GM12872 (cell line): ENCODE results near the gene CADPS2.
A peak's percentile ranks its signal among the peaks of the same experiment; 100 is the strongest.

Experiments
- TF ChIP-seq, protein P1 (sequence below): IDR thresholded peaks from 3 replicates; pipeline ENCODE4 v1.5.1; 2011; ENCODE audit warnings: low read depth, mild to moderate bottlenecking, low read length, moderate library complexity; ENCODE audit not compliant: insufficient read depth

Gene CADPS2

DNA sequence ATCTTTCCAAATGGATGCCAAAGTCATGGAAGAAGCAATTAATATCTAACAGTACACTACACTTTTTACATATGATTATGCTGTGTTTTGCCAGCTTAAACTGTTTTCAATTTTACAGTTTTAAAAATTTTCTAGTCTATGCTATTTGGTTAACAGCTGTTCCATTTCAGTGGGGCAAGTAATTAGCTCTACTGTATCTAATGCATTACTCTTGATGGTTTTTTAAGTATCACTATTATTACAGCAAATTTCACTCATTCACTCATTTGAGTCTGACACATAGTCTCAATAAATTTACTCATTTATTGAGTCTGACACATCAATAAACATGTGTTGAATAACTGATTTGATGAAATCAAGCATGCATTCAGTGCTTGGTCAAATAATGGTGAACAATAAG, 343.1 kb downstream of the CADPS2 start:
- TF ChIP-seq, protein P1, sequence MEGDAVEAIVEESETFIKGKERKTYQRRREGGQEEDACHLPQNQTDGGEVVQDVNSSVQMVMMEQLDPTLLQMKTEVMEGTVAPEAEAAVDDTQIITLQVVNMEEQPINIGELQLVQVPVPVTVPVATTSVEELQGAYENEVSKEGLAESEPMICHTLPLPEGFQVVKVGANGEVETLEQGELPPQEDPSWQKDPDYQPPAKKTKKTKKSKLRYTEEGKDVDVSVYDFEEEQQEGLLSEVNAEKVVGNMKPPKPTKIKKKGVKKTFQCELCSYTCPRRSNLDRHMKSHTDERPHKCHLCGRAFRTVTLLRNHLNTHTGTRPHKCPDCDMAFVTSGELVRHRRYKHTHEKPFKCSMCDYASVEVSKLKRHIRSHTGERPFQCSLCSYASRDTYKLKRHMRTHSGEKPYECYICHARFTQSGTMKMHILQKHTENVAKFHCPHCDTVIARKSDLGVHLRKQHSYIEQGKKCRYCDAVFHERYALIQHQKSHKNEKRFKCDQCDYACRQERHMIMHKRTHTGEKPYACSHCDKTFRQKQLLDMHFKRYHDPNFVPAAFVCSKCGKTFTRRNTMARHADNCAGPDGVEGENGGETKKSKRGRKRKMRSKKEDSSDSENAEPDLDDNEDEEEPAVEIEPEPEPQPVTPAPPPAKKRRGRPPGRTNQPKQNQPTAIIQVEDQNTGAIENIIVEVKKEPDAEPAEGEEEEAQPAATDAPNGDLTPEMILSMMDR = no peak

GRCh38 chr7:122535086-122535485, 351.2 kb downstream of the CADPS2 start:
- TF ChIP-seq, protein P1 = no peak

DNA sequence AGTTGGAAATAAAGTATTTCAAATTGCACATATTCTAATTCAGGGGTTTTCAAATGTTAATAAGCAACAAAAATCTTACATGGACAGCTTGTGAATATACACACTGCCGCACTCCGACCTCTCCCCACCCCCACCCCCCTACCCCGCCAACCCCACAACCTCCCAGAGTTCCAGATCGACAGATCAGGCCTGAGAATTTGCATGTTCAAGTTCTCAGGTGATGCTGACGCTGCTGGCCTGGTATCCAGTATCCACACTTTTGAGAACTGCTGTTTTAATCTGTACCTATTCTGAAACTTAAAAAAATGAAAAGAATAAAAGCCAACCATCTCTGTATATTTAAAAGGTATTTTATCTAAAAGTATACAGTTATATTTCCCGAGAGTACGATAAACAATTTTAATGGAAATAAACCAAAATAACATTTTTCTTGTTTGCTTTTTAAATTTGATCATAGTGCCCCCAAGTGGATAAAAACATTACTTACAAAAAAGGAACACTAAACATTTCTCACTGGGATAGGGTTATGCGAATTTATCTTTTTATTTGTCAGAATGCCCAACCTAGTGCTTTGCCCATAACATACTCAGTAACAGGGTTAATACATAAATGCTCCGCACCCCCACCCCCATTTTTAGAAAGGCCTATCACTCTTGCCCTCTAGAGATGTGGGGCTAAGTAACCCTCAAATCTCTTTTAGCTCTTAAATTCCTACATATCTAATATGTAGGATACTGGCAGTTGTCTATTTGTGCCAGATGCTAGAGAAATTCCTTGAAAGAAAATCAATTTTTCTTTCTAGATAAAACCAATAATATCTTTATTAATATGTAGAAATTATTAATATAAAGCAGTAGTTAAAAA, 353.6 kb downstream of the CADPS2 start:
- TF ChIP-seq, protein P1 = peak; percentile 33; the same call in 1 of the 3 replicates

GRCh38 chr7:122528879-122529481, 357.3 kb downstream of the CADPS2 start:
- TF ChIP-seq, protein P1 = no peak

GRCh38 chr7:122525355-122525754, 360.9 kb downstream of the CADPS2 start:
- TF ChIP-seq, protein P1 = no peak

- TF ChIP-seq, protein P1 = no peak
Measured at GRCh38 chr7:122521767-122522166, 364.5 kb downstream of the CADPS2 start.

DNA sequence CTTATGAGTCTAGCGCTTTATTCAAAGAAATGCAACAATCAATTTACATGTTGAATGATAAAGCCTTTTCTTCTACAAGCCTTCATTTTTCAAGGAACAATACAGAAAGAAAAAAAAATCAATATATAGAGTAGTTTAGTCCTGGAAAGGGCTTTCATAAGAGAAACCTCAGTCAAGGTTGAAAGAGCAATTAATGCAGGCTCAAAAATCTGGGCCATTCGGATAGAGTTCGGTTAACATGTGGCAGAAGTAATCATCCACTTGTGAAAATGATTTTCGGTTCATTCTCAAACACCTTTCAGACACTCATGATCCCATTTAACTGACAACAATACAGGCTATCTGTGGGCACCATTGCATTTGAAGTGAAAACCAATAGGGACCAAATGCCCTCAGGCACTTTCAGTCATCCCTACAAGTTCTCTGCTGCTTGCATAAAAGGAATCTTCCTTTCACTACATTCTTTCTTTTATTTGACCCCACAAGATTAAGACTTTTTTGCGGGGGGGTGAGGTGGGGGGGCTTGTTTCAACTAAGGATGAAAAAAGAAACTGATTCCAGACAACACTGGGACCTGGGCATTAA, 365.2 kb downstream of the CADPS2 start:
- TF ChIP-seq, protein P1 = no peak
